HuH-7 (cell line): ENCODE measurements around the gene PTPRT.

Experiments
- DNase-seq: peaks from one replicate; pipeline ENCODE4 v3.0.0; 2011; ENCODE audit warnings: low spot score

PTPRT gene

DNA sequence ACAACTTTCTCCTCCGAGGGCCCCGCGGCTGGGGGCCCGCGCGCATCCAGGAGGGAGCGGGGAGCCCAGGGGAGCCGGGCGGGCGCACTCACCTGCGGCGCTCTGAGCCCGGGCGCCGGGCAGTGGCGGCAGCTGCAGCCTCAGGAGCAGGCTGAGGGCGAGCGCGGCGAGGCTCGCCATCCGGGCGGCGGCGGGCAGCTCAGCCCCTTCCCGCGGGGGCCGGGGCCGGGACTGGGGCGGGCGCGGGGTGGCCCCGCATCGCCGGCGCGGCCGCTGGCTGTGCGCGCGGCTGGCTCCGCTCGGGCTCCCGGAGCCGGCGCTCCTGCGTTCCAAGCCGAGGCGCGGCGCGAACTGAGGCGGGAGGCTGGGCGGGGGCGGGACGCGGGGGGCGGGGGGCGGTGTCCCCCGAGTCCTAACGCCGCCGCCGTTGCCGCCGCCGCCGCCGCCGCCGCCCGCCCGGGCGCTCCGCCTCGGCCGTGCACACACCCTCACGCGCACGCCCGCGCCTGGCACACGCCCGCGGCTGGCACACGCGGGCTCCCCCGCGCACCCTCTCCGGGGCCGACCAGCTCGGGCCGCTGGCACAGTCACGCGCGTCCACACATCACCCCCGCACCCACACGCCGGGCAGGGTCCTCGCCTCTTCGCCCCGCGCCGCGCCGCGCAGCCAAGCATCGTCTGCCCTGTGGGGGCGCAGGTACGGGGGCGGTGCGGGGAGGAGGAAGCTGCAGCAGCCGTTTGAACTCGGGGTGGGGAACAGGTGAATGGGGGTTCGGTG lies at the start of gene PTPRT:
TSS of gene PTPRT (minus strand) at position 353 of the 778 bp plus-strand sequence. CDS start at position 180, 173 bp downstream.
- no peak for DNase-seq

DNA sequence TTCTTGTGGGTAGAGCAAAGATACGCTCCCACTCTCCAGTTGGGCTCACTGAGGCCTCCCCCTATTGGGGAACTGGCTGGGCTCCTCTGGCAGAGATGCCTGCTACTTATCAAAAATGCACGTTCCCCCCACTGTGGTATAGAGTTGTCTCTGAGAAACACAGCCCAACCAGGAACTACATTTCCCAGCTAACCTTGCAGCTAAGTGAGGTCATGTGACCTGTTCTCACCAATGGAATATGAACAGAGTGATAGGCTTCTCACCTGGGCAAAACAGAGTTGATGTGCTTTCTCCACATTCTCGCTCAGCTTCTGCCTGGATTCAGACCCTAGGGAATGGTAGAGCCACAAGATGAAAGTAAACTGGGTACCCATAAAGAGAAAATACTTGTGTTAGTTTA lies 49.1 kb upstream of the PTPRT start:
- no peak for DNase-seq

DNA sequence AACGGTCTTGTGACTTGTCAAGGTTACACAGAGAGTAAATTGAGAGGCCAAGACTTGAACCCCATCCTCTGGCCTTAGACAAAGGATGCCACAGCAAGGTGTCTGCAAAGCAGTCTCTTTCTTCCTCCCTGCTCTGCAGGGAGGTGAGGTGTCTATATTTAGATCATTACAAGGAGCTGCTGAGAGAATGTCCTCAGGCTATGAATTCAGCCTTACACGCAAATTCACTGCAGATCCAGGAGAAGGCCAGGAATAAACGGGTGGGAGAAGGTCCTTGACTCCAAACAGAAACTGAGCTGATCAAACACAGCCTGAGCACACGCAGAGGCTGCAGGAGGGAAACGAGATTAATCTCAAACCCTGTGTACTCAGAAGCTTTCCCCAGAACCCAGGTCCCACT lies 48.6 kb upstream of the PTPRT start:
- DNase-seq = no peak

DNA sequence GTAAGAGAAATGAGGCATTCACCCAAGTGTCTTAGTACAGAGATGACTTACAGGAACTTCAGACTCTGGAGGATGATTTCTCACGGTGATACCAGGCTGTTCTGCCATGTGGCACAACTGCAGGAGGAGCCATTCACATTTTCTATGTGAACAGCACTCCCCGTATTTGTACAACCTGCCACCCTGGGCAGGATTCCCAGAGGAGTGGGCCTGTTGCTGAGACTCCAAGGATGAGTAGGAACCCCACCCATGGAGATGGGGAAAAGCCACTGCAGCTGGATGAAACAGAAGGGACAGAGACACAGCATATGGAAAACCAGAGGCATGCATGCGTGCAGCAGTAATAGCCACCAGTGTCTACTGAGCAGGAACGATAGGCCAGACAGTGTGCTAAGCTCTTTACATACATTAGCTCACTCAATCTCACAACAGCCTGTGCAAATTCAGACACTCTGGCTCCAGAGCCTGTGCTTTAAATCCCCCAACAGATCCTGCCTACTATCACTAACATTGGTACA lies 48.0 kb upstream of the PTPRT start:
- no peak for DNase-seq

DNA sequence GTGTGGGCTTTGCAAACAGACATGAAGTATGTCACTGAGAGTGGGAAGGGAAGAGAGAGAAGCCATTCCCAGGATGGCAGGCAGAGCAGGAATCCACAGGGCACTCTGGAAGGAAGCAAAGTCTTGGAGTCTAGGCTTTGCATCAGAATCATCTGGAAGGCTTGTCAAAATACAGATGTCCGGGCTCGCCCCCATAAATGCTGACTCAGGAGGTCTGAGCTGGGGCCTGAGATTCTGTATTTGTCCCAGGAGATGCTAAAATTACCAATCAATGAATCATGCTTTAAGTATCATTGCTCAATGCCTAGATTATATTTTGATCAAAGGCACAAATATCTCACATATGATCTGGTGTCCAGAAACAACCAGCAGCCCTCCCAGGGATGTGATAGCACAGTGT lies 46.3 kb upstream of the PTPRT start:
- DNase-seq = no peak

DNA sequence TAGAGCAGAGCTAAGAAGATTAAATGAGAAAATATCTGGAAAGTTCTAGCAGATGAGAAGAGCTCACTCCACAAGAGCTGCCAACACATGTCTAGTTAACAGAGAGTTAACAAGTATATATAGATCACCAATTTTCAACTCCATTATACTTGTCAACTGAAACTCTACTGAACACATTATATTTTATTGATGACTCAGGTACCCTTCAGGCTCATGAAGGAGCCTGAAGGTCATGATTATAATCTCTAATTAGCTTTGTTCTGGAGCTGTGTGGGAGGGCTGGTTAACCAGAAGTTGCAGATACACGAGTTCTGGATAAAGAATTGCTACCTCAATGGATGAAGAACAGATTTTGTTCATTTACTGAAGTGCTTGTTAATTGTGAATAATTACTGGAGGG lies 42.1 kb upstream of the PTPRT start:
- no peak for DNase-seq

DNA sequence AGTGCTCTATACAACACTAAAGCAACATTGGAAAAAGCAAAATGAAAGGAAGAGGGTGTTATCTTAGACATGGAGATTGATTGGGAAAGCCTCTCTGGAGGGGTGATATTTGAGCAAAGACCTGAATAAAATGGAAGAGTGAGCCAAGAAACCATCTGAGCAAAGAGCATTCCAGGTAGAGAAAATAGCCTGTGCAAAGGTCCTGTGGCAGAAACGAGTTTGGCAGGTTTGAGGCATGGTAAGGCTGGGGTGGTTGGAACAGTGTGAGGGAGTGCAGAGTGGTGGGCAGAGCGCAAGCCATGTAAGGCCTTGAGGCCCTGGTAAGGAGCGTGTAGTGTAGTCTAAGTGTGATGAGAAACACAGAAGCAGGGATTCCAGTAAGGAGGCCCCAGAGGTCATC lies 40.0 kb upstream of the PTPRT start:
- no peak for DNase-seq

DNA sequence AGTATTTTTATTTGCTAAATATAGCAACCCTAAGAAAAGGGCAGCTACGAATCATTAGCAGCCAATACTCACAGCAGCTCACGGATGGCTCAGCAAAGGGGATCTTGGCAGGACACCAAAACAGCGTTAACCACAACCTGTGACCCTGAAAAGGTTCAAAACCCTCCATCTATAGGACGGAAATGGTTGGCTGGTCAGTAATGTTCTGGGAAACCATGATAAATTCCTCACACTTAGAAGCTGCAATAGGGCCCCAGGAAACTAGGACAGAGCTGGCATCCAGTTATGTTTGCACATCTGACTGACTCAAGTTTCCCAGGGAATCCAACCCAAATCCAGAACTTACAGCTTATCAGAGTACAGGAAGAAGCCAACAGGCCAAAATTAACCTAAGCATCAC lies 30.9 kb upstream of the PTPRT start:
- no peak for DNase-seq

DNA sequence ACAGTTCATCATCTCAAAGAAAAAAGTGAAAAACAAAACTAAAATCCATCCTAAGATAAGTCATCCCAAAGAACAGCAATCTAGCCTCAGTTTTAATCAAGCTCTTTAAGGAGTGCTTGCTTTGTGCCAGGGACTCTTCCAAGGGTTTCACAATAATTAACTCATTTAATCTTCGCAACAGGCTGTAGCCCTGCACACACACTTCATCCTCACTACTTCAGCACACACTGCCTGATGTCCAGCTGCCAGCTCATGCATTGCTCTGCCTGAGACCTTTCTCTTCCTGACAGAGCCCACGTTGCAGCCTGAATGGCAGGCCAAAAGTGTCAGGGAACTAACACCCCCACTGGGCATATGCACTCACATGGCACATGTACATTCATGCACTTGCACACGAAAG lies 21.2 kb upstream of the PTPRT start:
- no peak for DNase-seq

DNA sequence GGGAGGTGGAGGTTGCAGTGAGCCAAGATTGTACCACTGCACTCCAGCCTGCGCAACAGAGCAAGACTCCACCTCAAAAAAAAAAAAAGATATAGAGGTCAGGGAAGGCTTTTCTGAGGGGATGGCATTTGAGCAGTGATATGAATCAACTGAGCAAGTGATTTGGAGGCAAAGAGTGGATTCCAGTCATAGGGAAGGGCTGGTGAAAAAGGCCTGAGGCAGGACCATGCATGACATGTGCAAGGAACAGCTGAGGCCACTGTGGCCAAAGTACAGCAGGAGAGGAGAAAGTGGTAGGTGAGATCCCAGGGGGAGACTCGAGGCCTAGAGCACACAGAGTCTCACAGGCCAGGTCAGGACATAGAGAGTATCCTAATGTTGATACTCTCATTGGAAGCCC lies 20.1 kb upstream of the PTPRT start:
- DNase-seq = no peak

DNA sequence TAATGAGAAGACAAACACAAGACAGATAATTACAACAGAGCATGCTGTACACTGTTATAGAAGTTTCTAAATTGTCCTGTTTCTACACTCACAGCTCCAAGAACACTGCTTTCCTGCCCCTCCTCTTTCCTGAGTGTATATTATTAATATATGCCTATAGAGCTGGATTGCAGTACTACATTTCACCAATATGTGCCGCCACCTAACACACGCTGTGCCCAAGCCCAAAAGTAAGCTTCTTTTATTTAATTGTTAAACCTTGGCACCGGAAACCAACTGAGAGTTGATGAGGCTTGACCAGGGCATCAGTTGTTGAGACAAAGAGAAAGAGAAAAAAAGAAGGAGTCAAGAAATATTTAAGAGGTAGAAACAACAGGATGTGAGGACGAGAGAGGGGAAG lies 16.0 kb upstream of the PTPRT start:
- DNase-seq = no peak

DNA sequence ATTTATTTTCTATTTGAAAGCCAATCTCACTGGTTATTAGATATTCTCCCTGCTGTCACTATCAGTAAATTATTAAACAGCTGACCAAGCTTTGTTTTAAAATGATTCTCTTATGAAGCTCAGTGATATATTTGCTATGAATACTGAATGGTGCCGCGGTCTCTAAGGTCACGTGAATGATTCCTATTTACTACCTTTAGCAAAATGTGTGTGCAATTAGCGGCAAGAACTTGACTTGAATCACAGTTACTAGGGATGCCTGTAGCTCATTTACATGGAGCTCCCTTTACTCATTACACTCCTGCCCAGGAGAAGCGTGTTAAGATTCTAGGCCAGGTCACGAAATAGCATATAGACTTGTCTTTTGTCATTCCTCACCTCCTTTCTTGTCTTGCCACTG lies 12.4 kb upstream of the PTPRT start:
- no peak for DNase-seq

DNA sequence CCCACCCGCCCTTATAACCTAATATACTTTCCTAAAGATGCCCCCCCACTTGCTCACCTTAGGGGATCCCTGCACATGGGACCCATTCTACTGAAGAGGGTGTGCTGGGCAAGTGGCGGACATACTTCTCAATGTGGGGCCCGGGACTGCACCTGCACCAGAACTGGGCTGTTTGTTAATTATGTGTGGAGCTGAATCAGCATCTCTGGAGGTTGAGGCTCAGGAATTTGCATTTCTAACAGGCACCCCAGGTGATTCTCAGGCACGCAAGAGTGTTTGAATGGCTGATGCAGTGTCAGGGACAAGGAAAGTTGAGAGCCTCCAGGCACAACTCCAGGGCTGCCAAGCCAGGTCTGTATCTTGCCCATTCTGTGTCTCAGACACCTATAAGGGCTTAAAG lies 8.9 kb upstream of the PTPRT start:
- no peak for DNase-seq

DNA sequence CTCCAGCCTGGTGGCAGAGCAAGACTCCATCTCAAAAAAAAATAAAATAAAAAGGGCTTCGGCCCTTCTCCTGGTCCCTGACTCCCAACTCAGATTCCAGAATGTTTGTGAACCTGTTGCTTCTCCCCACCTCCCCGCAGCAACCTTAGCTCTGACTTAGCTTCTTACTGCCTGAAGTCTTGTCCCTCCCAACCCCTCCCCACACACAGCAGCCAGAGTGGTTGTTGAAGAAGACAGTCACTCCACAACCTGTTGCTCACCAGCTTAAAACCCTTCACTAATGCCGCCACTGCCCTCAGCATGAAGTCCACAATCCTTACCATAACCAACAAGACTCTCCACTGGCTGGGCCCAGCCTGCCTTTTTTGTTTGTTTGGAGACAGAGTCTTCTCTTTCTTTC lies 6.5 kb upstream of the PTPRT start:
- no peak for DNase-seq

DNA sequence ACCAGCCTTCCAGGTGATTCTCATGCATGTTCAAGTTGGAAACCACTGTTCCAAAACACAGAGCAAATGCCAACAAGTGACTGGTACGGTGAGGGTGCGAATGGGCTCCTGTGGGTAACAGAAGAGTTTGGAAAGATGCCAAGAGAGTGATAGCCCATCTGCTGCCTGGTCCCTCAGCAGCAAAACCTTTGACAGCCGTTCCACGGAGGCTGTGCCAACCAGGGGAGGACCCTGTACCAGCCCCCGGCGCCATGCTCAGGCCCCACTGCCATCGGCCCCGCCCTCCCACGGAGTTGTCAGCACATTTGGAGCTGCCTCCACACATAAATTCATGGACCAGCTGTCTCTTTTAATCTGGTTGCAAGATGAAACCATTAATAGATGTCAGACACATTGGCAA lies 4.4 kb upstream of the PTPRT start:
- no peak for DNase-seq

DNA sequence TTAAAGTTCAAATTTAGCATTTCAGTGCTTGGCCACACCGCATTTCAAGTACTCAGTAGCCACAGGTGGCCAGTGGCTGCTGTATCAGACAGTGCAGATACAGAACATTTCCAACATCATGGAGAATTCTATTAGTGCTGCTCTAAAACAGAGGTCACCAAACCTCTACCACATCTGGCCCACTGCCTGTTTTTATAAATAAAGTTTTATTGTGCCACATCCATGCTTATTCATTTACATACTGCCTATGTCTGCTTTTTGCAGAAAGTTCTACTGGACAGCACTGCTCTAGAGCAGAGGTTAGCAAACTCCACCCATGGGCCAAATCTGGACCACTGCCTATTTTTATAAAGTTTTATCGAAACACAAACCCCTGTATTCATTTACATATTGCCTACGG lies 3.7 kb upstream of the PTPRT start:
- DNase-seq = no peak

DNA sequence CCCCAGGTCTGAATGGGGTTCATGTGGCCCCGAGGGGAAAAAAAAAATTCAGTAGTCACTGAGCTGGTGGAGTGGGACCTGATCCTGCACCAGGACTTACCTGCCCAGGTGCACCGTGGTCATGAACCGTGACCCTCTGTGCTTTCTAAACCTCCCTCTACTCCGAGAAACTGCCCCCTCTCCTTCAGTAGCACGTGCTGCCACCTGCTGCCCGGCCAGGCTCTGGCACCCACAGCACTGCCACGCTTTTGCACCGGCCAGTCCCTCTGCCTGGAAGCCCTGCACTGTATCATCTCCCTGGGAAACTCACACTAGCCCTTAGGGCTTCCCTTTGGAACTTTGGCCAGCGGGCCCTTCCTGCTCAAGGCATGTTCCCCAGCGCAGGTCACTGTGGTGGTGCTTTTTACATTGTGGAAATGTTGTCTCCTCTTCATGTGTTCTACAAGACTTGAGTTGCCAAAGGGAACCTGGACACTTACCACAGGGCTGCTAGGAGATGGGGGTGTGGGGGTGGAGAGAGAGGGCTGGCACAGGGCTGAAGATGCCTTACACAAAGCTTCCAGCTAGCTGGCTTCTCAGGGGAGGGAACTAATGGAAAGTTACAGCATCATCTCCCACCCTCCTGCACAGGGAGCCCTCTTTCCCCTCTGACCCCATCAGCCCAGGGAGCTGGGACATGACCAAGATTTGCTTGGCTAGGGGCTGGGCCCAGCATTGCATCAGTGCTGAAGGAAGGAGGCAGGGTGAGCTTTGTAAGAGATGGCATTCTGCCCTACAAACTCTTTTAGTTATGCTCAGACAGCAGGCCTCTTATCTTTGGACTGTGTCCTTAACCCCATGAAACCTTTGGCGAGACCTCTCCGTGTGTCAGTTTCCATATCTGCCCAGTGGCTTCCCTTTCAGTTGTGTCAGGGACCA lies 2.5 kb upstream of the PTPRT start:
- DNase-seq = peak; percentile 73

DNA sequence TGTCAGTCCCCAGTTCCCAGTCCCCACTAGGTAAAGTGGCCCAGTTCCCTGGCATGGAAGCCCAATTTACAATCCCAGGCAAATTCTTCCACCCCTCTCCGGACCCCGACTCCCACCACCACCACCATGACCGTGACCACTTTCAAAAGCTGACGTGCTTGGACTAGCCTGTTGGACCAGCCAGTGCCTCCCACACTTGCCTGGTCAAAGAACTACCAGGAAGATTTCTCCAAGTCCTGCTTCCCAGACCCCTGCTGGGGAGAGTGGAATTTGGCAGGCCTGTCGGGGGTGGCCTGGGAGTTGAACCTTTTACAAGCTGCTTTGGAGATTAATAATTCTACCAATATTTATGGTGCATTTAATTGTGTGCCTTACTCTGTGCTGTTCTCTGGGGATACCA lies 1.4 kb upstream of the PTPRT start:
- no peak for DNase-seq

DNA sequence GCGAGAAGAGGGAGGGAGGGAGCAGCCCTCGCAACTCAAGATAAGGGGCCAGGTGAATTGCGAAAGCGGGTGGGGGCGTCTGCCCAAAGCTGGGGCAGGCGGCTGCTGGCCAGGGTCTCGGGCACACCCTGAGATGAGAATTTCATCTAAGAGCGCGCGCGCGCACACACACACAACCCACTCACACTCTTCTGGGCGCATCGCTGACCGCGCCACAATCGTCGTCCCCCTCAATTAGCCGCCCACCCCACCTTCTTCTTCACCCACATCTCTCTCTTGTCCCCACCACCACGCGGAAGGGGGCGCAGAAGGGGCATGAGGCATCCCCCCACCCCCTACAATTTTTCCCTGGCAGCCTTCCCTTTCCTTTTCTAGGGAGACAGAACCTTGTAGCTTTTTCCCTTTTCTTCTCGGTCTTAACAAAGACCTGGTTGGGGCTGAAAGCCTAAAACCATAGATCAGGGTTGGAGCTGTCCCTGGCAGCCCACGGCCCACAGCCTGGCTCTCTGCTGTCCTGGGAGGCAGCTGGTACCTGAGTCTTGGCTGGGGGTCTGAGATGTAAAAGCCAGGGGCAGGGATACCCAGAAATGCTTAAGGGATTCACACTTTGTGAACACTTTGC lies 737 bp upstream of the PTPRT start:
- no peak for DNase-seq

DNA sequence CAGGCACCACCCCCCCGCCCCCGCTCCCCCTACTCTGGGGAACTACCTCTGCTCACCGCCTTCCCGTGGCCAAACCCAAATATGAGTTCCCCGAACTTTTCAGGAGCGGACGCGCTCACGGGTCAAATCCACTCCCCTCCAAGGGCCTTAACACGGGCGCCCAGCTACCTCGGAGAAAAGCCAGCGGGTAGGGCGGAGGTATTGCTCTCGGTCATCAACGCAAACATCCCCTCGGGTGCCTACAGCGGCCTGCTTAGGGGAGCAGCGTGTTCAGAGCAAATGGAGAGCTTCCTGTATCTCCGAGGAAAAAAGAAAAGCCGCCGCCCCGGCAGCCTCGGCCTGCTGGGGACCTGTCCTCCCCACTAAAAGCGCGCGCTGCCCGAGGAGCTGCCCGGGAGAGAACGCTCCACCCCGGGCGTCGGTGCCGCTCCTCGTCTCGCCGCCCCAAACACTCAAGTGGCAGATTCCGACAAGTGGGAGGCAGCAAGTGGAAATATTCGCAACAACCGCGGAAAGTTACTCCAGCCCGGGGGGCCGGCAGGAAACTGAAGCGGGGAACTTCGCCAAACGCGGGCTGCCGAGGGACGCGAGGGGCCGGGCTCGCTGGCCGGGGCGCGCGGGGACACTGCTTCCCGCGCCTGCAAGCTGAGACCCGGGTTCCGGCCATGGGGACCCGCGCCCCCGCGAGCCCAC lies 699 bp downstream of the PTPRT start:
- DNase-seq = no peak

DNA sequence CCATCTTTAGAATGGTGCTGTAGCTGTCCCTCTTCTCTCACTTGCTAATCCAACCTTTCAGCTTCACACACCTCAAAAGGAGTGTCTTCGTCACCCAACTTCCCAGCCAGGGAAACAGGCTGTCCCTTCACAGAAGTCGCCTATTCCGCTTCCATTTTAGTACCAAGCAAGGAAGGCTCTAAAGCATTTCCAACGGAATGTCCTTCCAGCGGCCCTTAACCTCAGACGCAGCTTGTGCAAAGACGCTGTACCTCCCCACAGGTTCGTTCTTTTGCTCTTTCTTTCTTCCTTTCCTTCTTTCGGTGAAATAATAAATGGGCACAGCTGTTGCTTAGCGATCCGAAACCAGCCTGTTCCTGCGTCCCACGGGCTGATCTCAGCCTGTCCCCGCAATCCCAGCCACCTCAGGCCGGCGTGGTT lies 1.5 kb downstream of the PTPRT start:
- no peak for DNase-seq
